ENCODE measurements around the gene LLCFC1.

GRCh38 chr7:142984297-142984696 is 45.0 kb downstream of the LLCFC1 start:
- TF ChIP-seq POLR2A (IDR thresholded peaks at IDR 0.05) (no peak), CTCF (IDR thresholded peaks at IDR 0.05) (no peak)

All from adrenal gland (tissue), 5 donors.